Endothelial cell of umbilical vein (primary cell): Measurements from ENCODE around the gene ANKS1B. TPM values are rescaled to one million over a fixed set of nuclear protein-coding genes. Genes with fewer than 3 reads are reported as not detected.

Experiments used
- BruUV-seq: library from RNA; stranded (reverse); fragments of 400-500 nt; replicated peaks from 2 replicates; lab custom pipeline; 2021; lab: Mats Ljungman, UMichigan
- CTCF ChIA-PET: fragments of 300-600, 350-600 bp; sonication (Branson Sonifier 250); formaldehyde crosslinking; loops from one replicate; lab custom pipeline; 2021; ENCODE audit warnings: antibody characterized with exemption, inconsistent platforms; lab: Charles Lee
- POLR2A ChIA-PET: fragments of 300-600, 350-600 bp; sonication (Branson Sonifier 250); formaldehyde crosslinking; loops from one replicate; lab custom pipeline; 2021; ENCODE audit warnings: antibody characterized with exemption, inconsistent platforms; lab: Charles Lee
- DNase-seq: peaks from one replicate; pipeline ENCODE4 v3.0.0-alpha.2; 2011; ENCODE audit warnings: low read depth, low spot score
- FAIRE-seq: peaks from 2 replicates; lab custom pipeline; 2011; peaks lifted over from hg19 to GRCh38; lab: Jason Lieb, UNC
- H2AFZ ChIP-seq: 2 replicates; pipeline ENCODE4 v1.6.0; 2012; ENCODE audit warnings: low read depth, low read length, control low read depth, inconsistent platforms
- H3K27ac ChIP-seq: 2 replicates; pipeline ENCODE4 v1.5.1; 2011; ENCODE audit warnings: low read depth, mild to moderate bottlenecking, control low read depth, low read length, moderate library complexity; ENCODE audit not compliant: insufficient read depth
- H3K27me3 ChIP-seq, 2 experiments: 2 replicates each; pipeline versions ENCODE4 v1.6.0 to v1.6.1; 2011; ENCODE audit warnings: low read length in 2 of 2, mixed read lengths in 1 of 2; ENCODE audit not compliant: control insufficient read depth in 2 of 2, insufficient read depth in 2 of 2
- H3K36me3 ChIP-seq, 2 experiments: 2 replicates in 1 of 2; 3 replicates in 1 of 2; pipeline ENCODE4 v1.5.1; 2011; ENCODE audit warnings: low read length in 2 of 2, mild to moderate bottlenecking in 1 of 2, moderate library complexity in 1 of 2; ENCODE audit not compliant: control insufficient read depth in 2 of 2, insufficient read depth in 2 of 2; ENCODE audit errors: extremely low read depth in 1 of 2
- H3K4me1 ChIP-seq: 3 replicates; pipeline ENCODE4 v1.5.1; 2011; ENCODE audit warnings: mild to moderate bottlenecking, low read length; ENCODE audit not compliant: control insufficient read depth, insufficient read depth; ENCODE audit errors: extremely low read depth
- H3K4me2 ChIP-seq: 2 replicates; pipeline ENCODE4 v1.6.1; 2011; ENCODE audit warnings: low read length, control low read depth, mixed read lengths; ENCODE audit not compliant: insufficient read depth
- H3K4me3 ChIP-seq, 3 experiments: fragments of 200-600 bp in 1 of 3; sonication (generic), shearing (Covaris generic) in 1 of 3; replicated peaks in 1 of 3; 2 replicates each; pipeline ENCODE4 v1.5.1; 2011 to 2016; ENCODE audit warnings: control low read depth in 3 of 3, low read length in 3 of 3, mild to moderate bottlenecking in 2 of 3, inconsistent platforms in 1 of 3, low read depth in 1 of 3, moderate library complexity in 1 of 3; ENCODE audit not compliant: insufficient read depth in 1 of 3
- H3K79me2 ChIP-seq: 2 replicates; pipeline ENCODE4 v1.6.0; 2012; ENCODE audit warnings: low read length, inconsistent platforms; ENCODE audit not compliant: control insufficient read depth, insufficient read depth
- H3K9ac ChIP-seq: replicated peaks from 2 replicates; pipeline ENCODE3; 2011; ENCODE audit warnings: low read length, control low read depth; ENCODE audit not compliant: insufficient read depth; ENCODE audit errors: extremely low read depth
- H3K9me1 ChIP-seq: replicated peaks from 3 replicates; pipeline ENCODE4 v1.6.0; 2011; ENCODE audit warnings: mild to moderate bottlenecking, low read length; ENCODE audit not compliant: control insufficient read depth, insufficient read depth; ENCODE audit errors: extremely low read depth
- H3K9me3 ChIP-seq: replicated peaks from 2 replicates; pipeline ENCODE4 v1.5.1; 2012; ENCODE audit warnings: low read length, inconsistent platforms; ENCODE audit not compliant: control insufficient read depth, insufficient read depth
- H4K20me1 ChIP-seq: replicated peaks from 2 replicates; pipeline ENCODE3; 2011; ENCODE audit warnings: mild to moderate bottlenecking, low read length; ENCODE audit not compliant: control insufficient read depth, insufficient read depth; ENCODE audit errors: extremely low read depth
- CTCF ChIP-seq, 2 donors: IDR thresholded peaks; 1 replicate in 1 of 2; 2 replicates in 1 of 2; pipeline ENCODE4 v1.5.1; 2011; ENCODE audit warnings: low read length in 2 of 2, mild to moderate bottlenecking in 2 of 2, moderate library complexity in 2 of 2, control low read depth in 1 of 2, inconsistent platforms in 1 of 2, low read depth in 1 of 2; ENCODE audit not compliant: insufficient read depth in 1 of 2; ENCODE audit errors: extremely low read depth in 1 of 2
- GATA2 ChIP-seq: IDR thresholded peaks from 2 replicates; pipeline ENCODE4 v1.7.0; 2011; ENCODE audit warnings: low read depth, mild to moderate bottlenecking, moderate library complexity, mixed read lengths, low read length; ENCODE audit not compliant: insufficient read length, insufficient read depth
- POLR2A ChIP-seq: IDR thresholded peaks from 2 replicates; pipeline ENCODE4 v1.6.1; 2012; ENCODE audit warnings: low read depth, mild to moderate bottlenecking, control low read depth, low read length
- dilution Hi-C: fragments of 300-500 bp; cut with MboI; formaldehyde crosslinking; loops from one replicate; pipeline ENCODE4 v1.15.0; 2019; ENCODE audit warnings: low sequenced_read_pairs; ENCODE audit not compliant: extremely low pct_ligation_motif_present
- intact Hi-C: fragments of 100-400 bp; cut with micrococcal nuclease; formaldehyde crosslinking; loops from one replicate; pipeline ENCODE4 v1.10.0; 2022
- polyA plus RNA-seq, 4 experiments: library from polyadenylated mRNA; depleted of rRNA in 3 of 4; stranded (reverse) in 3 of 4; unstranded in 1 of 4; fragments of >200 nt; gene quantifications; 2 replicates each; pipeline versions ENCODE4 v1.2.1 to v1.2.3, GENCODE V29; 2011 to 2012; ENCODE audit warnings: missing spikeins in 1 of 4
- total RNA-seq: library from RNA; stranded (reverse); gene quantifications from 2 replicates; pipeline ENCODE4 v1.2.3, GENCODE V29; 2021

Gene ANKS1B
- total and polyA plus RNA-seq, 2 donors (not counting 3 experiments of a cell fraction or from before 2014, with no cell fraction given): 0.15 to 0.38 TPM

- dilution Hi-C loops: no loop called here
- BruUV-seq: no TSS peak
Measured at GRCh38 chr12:99043319-99043914, 941.3 kb downstream of the ANKS1B start.

More at GRCh38 chr12:99043319-99043914, 941.3 kb downstream of the ANKS1B start:
- ChIA-PET CTCF (interaction anchor here (0.7 to 2.7 kb wide), 15 partner anchors 9 to 1695 kb away, joined by 3 to 30 read pairs (median 5); no protein-coding TSS in a partner anchor), POLR2A (no interaction called here)
- Histone ChIP-seq H3K4me2 (no peak overlapping the region), H3K79me2 (no peaks in the 10 kb centered on the region), H2AFZ (no peak overlapping the region), H3K9ac (no peak overlapping the region), H3K27me3 (no peaks in the 10 kb centered on the region), H3K36me3 (no peaks in the 10 kb centered on the region), H3K27ac (no peak overlapping the region), H3K9me3 (no peaks in the 10 kb centered on the region), H3K4me3 (no peak overlapping the region), H3K9me1 (no peaks in the 10 kb centered on the region), H3K4me1 (no peaks in the 10 kb centered on the region), H4K20me1 (no peaks in the 10 kb centered on the region)
- intact Hi-C loops: loop anchor here (1.0 to 2.0 kb wide), 2 partner anchors 1511 to 1697 kb away; no protein-coding TSS in a partner anchor
- FAIRE-seq: peak; percentile 76
- peak; percentile 63 for DNase-seq
- no peak for TF ChIP-seq POLR2A
- TF ChIP-seq CTCF (IDR thresholded peaks at IDR 0.05; ENCODE audit: extremely low read depth in 1 of 2, insufficient read depth in 1 of 2, low read depth in 1 of 2, low read length in 2 of 2): peak; percentile 64 to 79
- TF ChIP-seq GATA2: no peak
